Right lobe of liver (tissue), 6 donors: ENCODE measurements around the gene DUSP7. TPM values are rescaled to one million over a fixed set of nuclear protein-coding genes. Genes with fewer than 3 reads are reported as not detected.

Experiments
- ATAC-seq, 4 donors: fragments of 200-7000 bp; cut with Tn5 transposase; one replicate each; pipeline ENCODE4 v1.9.1; 2020; ENCODE audit warnings: mild to moderate bottlenecking in 4 of 4, moderate library complexity in 4 of 4
- DNase-seq, 3 donors: peaks; one replicate each; pipeline ENCODE4 v3.0.0-alpha.2; 2020
- H3K27ac ChIP-seq, 3 donors: fragments of 200-600 bp; one replicate each; pipeline ENCODE4 v1.8.0; 2022
- H3K27me3 ChIP-seq, 2 donors: fragments of 200-600 bp; one replicate each; pipeline ENCODE4 v1.8.0; 2022
- H3K36me3 ChIP-seq, 4 donors: fragments of 200-600 bp; sonication (generic) in 1 of 4; one replicate each; pipeline versions ENCODE4 v1.5.1 to v1.8.0; 2017 to 2022; ENCODE audit warnings: control low read depth in 1 of 4
- H3K4me1 ChIP-seq, 4 donors: fragments of 200-600 bp; sonication (generic) in 1 of 4; one replicate each; pipeline versions ENCODE4 v1.5.1 to v1.8.0; 2017 to 2022; ENCODE audit warnings: control low read depth in 1 of 4
- H3K4me3 ChIP-seq, 3 donors: fragments of 200-600 bp; one replicate each; pipeline ENCODE4 v1.8.0; 2022
- H3K9me3 ChIP-seq, 4 donors: fragments of 200-600 bp; sonication (generic) in 1 of 4; one replicate each; pipeline versions ENCODE4 v1.5.1 to v1.8.0; 2017 to 2022; ENCODE audit warnings: control low read depth in 1 of 4
- CTCF ChIP-seq, 4 donors: fragments of 200-600 bp in 3 of 4; fragments of 450-650 bp in 1 of 4; IDR thresholded peaks; one replicate each; pipeline versions ENCODE4 v1.5.1 to v1.8.0; 2016 to 2022; ENCODE audit warnings: antibody characterized with exemption in 4 of 4, mild to moderate bottlenecking in 2 of 4
- POLR2A ChIP-seq: fragments of 450-650 bp; IDR thresholded peaks from one replicate; pipeline ENCODE4 v1.6.1; 2017; ENCODE audit warnings: antibody characterized with exemption, mild to moderate bottlenecking
- WGBS: methylation state at CpG from one replicate; pipeline ENCODE4 v1.1.6; 2018; ENCODE audit warnings: low coverage, low lambda C conversion rate; ENCODE audit not compliant: insufficient coverage; ENCODE audit errors: missing lambda C conversion rate; 5-methylcytosine and 5-hydroxymethylcytosine counted together
- intact Hi-C, 2 donors: fragments of 100-400 bp; cut with DNase I; formaldehyde crosslinking; loops; one replicate each; pipeline versions ENCODE4 v1.11.2 to v1.14.1; 2022
- total RNA-seq, 6 experiments: library from RNA; depleted of rRNA in 2 of 6; stranded (reverse); fragments of >200 nt in 2 of 6; fragmentation: NEBNext Ultra II Directional in 3 of 6; extraction: Animal tissue kit (Norgen Biotek cat#: 25700) in 3 of 6; gene quantifications; one replicate each; pipeline versions ENCODE4 v1.1.0 to v1.2.4, GENCODE V29; 2016 to 2023
- donor health status: DM: no; HTN: yes; CAD: no.
- donor health status: DM: no; HTN: no; CAD: no.
- donor health status: DM: no; HTN: no; CAD: no.
- donor health status: DM: no; HTN: yes; CAD: no.
- donor health status: DM: no; HTN: yes; CAD: no.

DUSP7 gene
- total RNA-seq, 6 experiments from 2014 or later = 3.0 to 4.2 (median 3.5) TPM

- no peak for ATAC-seq
- TF ChIP-seq POLR2A (no peak), CTCF (IDR thresholded peaks at IDR 0.05) (no peak)
- intact Hi-C loops = no loop called here
- Histone ChIP-seq H3K4me1 (peaks cover 0 to 6% (median 0%) of the 10 kb centered on the region in 4 donors), H3K9me3 (no peaks in the 10 kb centered on the region), H3K36me3 (no peaks in the 10 kb centered on the region), H3K4me3 (no peak overlapping the region), H3K27me3 (no peaks in the 10 kb centered on the region), H3K27ac (no peak overlapping the region)
- no peak for DNase-seq
- 100% methylated on average over 2 of the region's 10 CpGs for WGBS
These were observed 24.5 kb downstream of the DUSP7 start for GRCh38 chr3:52031896-52032295.

- H3K9me3 ChIP-seq = no peaks in the 10 kb centered on the region
- H3K27me3 ChIP-seq = no peaks in the 10 kb centered on the region
- 71% methylated on average over 4 of the region's 11 CpGs for WGBS
- TF ChIP-seq CTCF (IDR thresholded peaks at IDR 0.05) (no peak), POLR2A (no peak)
- H3K36me3 ChIP-seq = no peaks in the 10 kb centered on the region
- DNase-seq = no peak
- H3K27ac ChIP-seq = no peak overlapping the region
- ATAC-seq = no peak
- intact Hi-C loops = no loop called here
- no peak overlapping the region for H3K4me3 ChIP-seq
- peaks cover 0 to 6% (median 0%) of the 10 kb centered on the region in 4 donors for H3K4me1 ChIP-seq
These were observed 25.6 kb downstream of the DUSP7 start for GRCh38 chr3:52030714-52031310.

GRCh38 chr3:52029535-52029934 lies 26.8 kb downstream of the DUSP7 start:
- no peak overlapping the region for H3K27ac ChIP-seq
- H3K9me3 ChIP-seq = no peaks in the 10 kb centered on the region
- peaks cover 0 to 6% (median 0%) of the 10 kb centered on the region in 4 donors for H3K4me1 ChIP-seq
- intact Hi-C loops = no loop called here
- H3K4me3 ChIP-seq = no peak overlapping the region
- WGBS = 81% methylated on average over 4 of the region's 10 CpGs
- H3K27me3 ChIP-seq = no peaks in the 10 kb centered on the region
- DNase-seq (no peak), ATAC-seq (no peak)
- TF ChIP-seq CTCF (IDR thresholded peaks at IDR 0.05) (no peak), POLR2A (no peak)
- H3K36me3 ChIP-seq = no peaks in the 10 kb centered on the region

GRCh38 chr3:52029053-52029452 lies 27.3 kb downstream of the DUSP7 start:
- Histone ChIP-seq H3K36me3 (no peaks in the 10 kb centered on the region), H3K27ac (no peak overlapping the region), H3K9me3 (no peaks in the 10 kb centered on the region), H3K4me1 (peaks cover 0 to 2% (median 0%) of the 10 kb centered on the region in 4 donors), H3K27me3 (no peaks in the 10 kb centered on the region), H3K4me3 (no peak overlapping the region)
- intact Hi-C loops = no loop called here
- 37% methylated on average over 5 of the region's 9 CpGs for WGBS
- peak in 1 of 4 donors; percentile 15 for ATAC-seq
- DNase-seq = no peak
- no peak for TF ChIP-seq CTCF (IDR thresholded peaks at IDR 0.05)
- TF ChIP-seq POLR2A = no peak

GRCh38 chr3:52028572-52028971 lies 27.8 kb downstream of the DUSP7 start:
- DNase-seq = no peak
- 80% methylated on average over 1 of the region's 12 CpGs for WGBS
- ATAC-seq = no peak
- no peak for TF ChIP-seq CTCF (IDR thresholded peaks at IDR 0.05)
- no peak for TF ChIP-seq POLR2A
- H3K36me3 ChIP-seq = no peaks in the 10 kb centered on the region
- intact Hi-C loops = no loop called here
- no peak overlapping the region for H3K27ac ChIP-seq
- H3K27me3 ChIP-seq = no peaks in the 10 kb centered on the region
- no peak overlapping the region for H3K4me3 ChIP-seq
- no peaks in the 10 kb centered on the region for H3K9me3 ChIP-seq
- no peaks in the 10 kb centered on the region for H3K4me1 ChIP-seq
